ENCODE measurements around the gene GGTLC2.

Gene GGTLC2

GRCh38 chr22:22691716-22692701 is 47.6 kb downstream of the GGTLC2 start:
- peak; percentile 57 for DNase-seq (ENCODE audit: low read depth)

- DNase-seq (ENCODE audit: low read depth): peak; percentile 25
These were observed 48.5 kb downstream of the GGTLC2 start for GRCh38 chr22:22692707-22693530.

- DNase-seq (ENCODE audit: low read depth): no peak
These were observed 49.1 kb downstream of the GGTLC2 start for GRCh38 chr22:22693531-22693884.

- no peak for DNase-seq (ENCODE audit: low read depth)
These were observed 49.7 kb downstream of the GGTLC2 start for GRCh38 chr22:22694106-22694505.

DNA sequence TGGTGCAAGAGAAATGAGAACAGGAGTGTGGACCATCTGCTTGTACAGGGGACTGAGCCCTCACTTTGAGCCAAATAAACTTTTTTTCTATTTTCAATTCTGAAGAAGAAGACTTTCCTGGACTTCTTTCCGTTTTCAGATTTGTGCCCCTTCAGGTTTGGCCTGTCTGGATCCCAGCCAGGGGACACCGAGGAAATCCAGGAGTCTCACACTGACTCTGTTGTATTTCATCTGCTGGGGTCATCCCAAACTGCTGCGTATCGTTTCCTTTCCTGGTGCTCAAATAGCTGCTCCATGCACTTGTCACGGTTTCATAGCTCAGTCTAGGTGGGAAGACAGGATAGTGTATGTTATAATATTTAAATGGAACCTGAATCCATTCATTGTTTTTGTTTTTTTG is 51.7 kb downstream of the GGTLC2 start:
- no peak for DNase-seq (ENCODE audit: low read depth)
